GM18909 (cell line): Measurements from ENCODE around the gene LRRC18.

ENCODE experiments used
- ATAC-seq: cut with Tn5 transposase; IDR thresholded peaks from one replicate; pipeline ENCODE4 v1.9.1; 2021; ENCODE audit warnings: mild to moderate bottlenecking; ENCODE audit not compliant: unreplicated experiment, poor library complexity

Gene LRRC18

GRCh38 chr10:48884179-48885045 is 55.2 kb downstream of the LRRC18 start:
- ATAC-seq, result no peak

- no peak for ATAC-seq
Observed at GRCh38 chr10:48883701-48884100, 55.9 kb downstream of the LRRC18 start.

- ATAC-seq, result no peak
Observed at GRCh38 chr10:48882881-48883280, 56.8 kb downstream of the LRRC18 start.

GRCh38 chr10:48881937-48882336 is 57.7 kb downstream of the LRRC18 start:
- ATAC-seq, result no peak

- no peak for ATAC-seq
Observed at GRCh38 chr10:48880016-48880705, 59.5 kb downstream of the LRRC18 start.

GRCh38 chr10:48879451-48879850 is 60.2 kb downstream of the LRRC18 start:
- ATAC-seq, result no peak

- ATAC-seq, result no peak
Observed at GRCh38 chr10:48878091-48878490, 61.5 kb downstream of the LRRC18 start.

GRCh38 chr10:48872234-48872633 is 67.4 kb downstream of the LRRC18 start:
- ATAC-seq, result no peak
